VCaP (cell line): ENCODE results near the gene C10orf90.

Experiments
- H3K27ac ChIP-seq: fragments of 450-650 bp; 2 replicates; pipeline ENCODE4 v1.5.1; 2017
- CTCF ChIP-seq: fragments of 450-650 bp; conservative IDR thresholded peaks from 2 replicates; pipeline ENCODE4 v1.5.1; 2017; ENCODE audit warnings: mild to moderate bottlenecking, moderate library complexity

C10orf90 gene

GRCh38 chr10:126671402-126671975 lies 996 bp upstream of the C10orf90 start:
- TF ChIP-seq CTCF = no peak
- H3K27ac ChIP-seq = no peak overlapping the region; the same call in 1 of the 2 replicates

- no peak overlapping the region; the same call in 1 of the 2 replicates for H3K27ac ChIP-seq
- no peak for TF ChIP-seq CTCF
These were observed 385 bp upstream of the C10orf90 start for GRCh38 chr10:126670895-126671261.

GRCh38 chr10:126669168-126669567 lies 1.3 kb downstream of the C10orf90 start:
- H3K27ac ChIP-seq = peak overlapping the region; percentile 47
- TF ChIP-seq CTCF = no peak

- H3K27ac ChIP-seq = peak overlapping the region; percentile 47
These were observed 2.0 kb downstream of the C10orf90 start for GRCh38 chr10:126668505-126668904.

GRCh38 chr10:126667568-126667967 lies 2.9 kb downstream of the C10orf90 start:
- TF ChIP-seq CTCF = no peak
- H3K27ac ChIP-seq = no peak overlapping the region

More at GRCh38 chr10:126668505-126668904, 2.0 kb downstream of the C10orf90 start:
- TF ChIP-seq CTCF = no peak

- no peak for TF ChIP-seq CTCF
- no peak overlapping the region for H3K27ac ChIP-seq
These were observed 5.3 kb downstream of the C10orf90 start for GRCh38 chr10:126665207-126665606.

- no peak overlapping the region for H3K27ac ChIP-seq
- no peak for TF ChIP-seq CTCF
These were observed 6.6 kb downstream of the C10orf90 start for GRCh38 chr10:126663880-126664279.
